HG02885 (cell line): Measurements from ENCODE around the gene B4GALNT4.
"Not testable (repeated sequence)": the region's sequence is repeated elsewhere in the genome, so short reads cannot be mapped to it uniquely, and the experiment has no call there.

Source experiments
- ATAC-seq: cut with Tn5 transposase; IDR thresholded peaks from one replicate; pipeline ENCODE4 v1.9.1; 2021; ENCODE audit warnings: mild to moderate bottlenecking; ENCODE audit not compliant: unreplicated experiment, poor library complexity

The B4GALNT4 gene

GRCh38 chr11:387193-387793 is 18.0 kb downstream of the B4GALNT4 start:
- ATAC-seq: no peak

GRCh38 chr11:389369-389768 is 20.1 kb downstream of the B4GALNT4 start:
- ATAC-seq: not testable (repeated sequence)

GRCh38 chr11:390175-390574 is 20.9 kb downstream of the B4GALNT4 start:
- ATAC-seq: no peak

- ATAC-seq: no peak
Observed at GRCh38 chr11:391117-392017, 22.1 kb downstream of the B4GALNT4 start.

GRCh38 chr11:392102-392777 is 22.9 kb downstream of the B4GALNT4 start:
- ATAC-seq: no peak

GRCh38 chr11:393219-394033 is 24.1 kb downstream of the B4GALNT4 start:
- no peak for ATAC-seq

GRCh38 chr11:394034-394857 is 24.9 kb downstream of the B4GALNT4 start, which contains the start of gene PKP3:
TSS of gene PKP3 (plus strand) at chr11:394209. CDS start at chr11:394293, 84 bp downstream.
- no peak for ATAC-seq

GRCh38 chr11:394858-395655 is 25.8 kb downstream of the B4GALNT4 start:
- no peak for ATAC-seq

GRCh38 chr11:395866-396265 is 26.6 kb downstream of the B4GALNT4 start:
- ATAC-seq: no peak

GRCh38 chr11:396511-396947 is 27.2 kb downstream of the B4GALNT4 start:
- peak; percentile 7 for ATAC-seq

- peak; percentile 76 for ATAC-seq
Observed at GRCh38 chr11:396948-397548, 27.7 kb downstream of the B4GALNT4 start.

- no peak for ATAC-seq
Observed at GRCh38 chr11:398826-399225, 29.5 kb downstream of the B4GALNT4 start.

GRCh38 chr11:399731-400211 is 30.5 kb downstream of the B4GALNT4 start:
- ATAC-seq: no peak

- ATAC-seq: no peak
Observed at GRCh38 chr11:400241-400689, 31.0 kb downstream of the B4GALNT4 start.

- not testable (repeated sequence) for ATAC-seq
Observed at GRCh38 chr11:401196-401595, 31.9 kb downstream of the B4GALNT4 start.

GRCh38 chr11:403021-403760 is 33.9 kb downstream of the B4GALNT4 start:
- ATAC-seq: no peak

- ATAC-seq: no peak
Observed at GRCh38 chr11:403761-404431, 34.6 kb downstream of the B4GALNT4 start.
